OCI-LY7 (cell line): ENCODE data around the gene HAVCR2. TPM values are rescaled to one million over a fixed set of nuclear protein-coding genes. Genes with fewer than 3 reads are reported as not detected.
A peak's percentile ranks its signal among the peaks of the same experiment; 100 is the strongest.

ENCODE experiments used
- Bru-seq: library from RNA; stranded (reverse); fragments of 400-500 nt; gene quantifications from one replicate; lab custom pipeline; 2021; lab: Mats Ljungman, UMichigan
- BruChase-seq, 2 experiments: library from RNA; stranded (reverse); fragments of 400-500 nt; gene quantifications; one replicate each; lab custom pipeline; 2021; lab: Mats Ljungman, UMichigan
- BruUV-seq: library from RNA; stranded (reverse); fragments of 400-500 nt; replicated peaks from 2 replicates; lab custom pipeline; 2021; lab: Mats Ljungman, UMichigan
- CTCF ChIA-PET: fragments of 300-600 bp; sonication (Branson Sonifier 250); formaldehyde crosslinking; loops from one replicate; lab custom pipeline; 2022; ENCODE audit warnings: antibody characterized with exemption; ENCODE audit not compliant: unreplicated experiment; lab: Charles Lee
- POLR2A ChIA-PET: fragments of 300-600 bp; sonication (Branson Sonifier 250); formaldehyde crosslinking; loops from one replicate; lab custom pipeline; 2022; ENCODE audit warnings: antibody characterized with exemption; lab: Charles Lee
- DNase-seq: peaks from one replicate; pipeline ENCODE4 v3.0.0-alpha.2; 2015; ENCODE audit warnings: low spot score
- H2AFZ ChIP-seq: fragments of 200-600 bp; sonication (generic), shearing (Covaris generic); 2 replicates; pipeline ENCODE4 v1.6.1; 2014; ENCODE audit warnings: mild to moderate bottlenecking, antibody characterized with exemption, low read length, moderate library complexity
- H3K27ac ChIP-seq: fragments of 200-600 bp; sonication (generic); 2 replicates; pipeline ENCODE4 v1.5.1; 2014; ENCODE audit warnings: mixed run types, low read depth, mild to moderate bottlenecking, moderate library complexity, low read length, inconsistent platforms; ENCODE audit not compliant: poor library complexity, severe bottlenecking
- H3K36me3 ChIP-seq: fragments of 200-600 bp; sonication (generic); 2 replicates; pipeline ENCODE4 v1.6.1; 2014; ENCODE audit warnings: mild to moderate bottlenecking, antibody characterized with exemption, low read length, moderate library complexity, mixed read lengths; ENCODE audit not compliant: insufficient read depth
- H3K4me1 ChIP-seq: fragments of 200-600 bp; sonication (generic); 2 replicates; pipeline ENCODE4 v1.5.1; 2014; ENCODE audit warnings: mild to moderate bottlenecking, low read length; ENCODE audit not compliant: insufficient read depth, poor library complexity, severe bottlenecking
- H3K4me2 ChIP-seq: fragments of 200-600 bp; sonication (generic); 2 replicates; pipeline ENCODE4 v1.6.1; 2014; ENCODE audit warnings: mild to moderate bottlenecking, low read length
- H3K4me3 ChIP-seq: fragments of 200-600 bp; sonication (generic); 2 replicates; pipeline ENCODE4 v1.5.1; 2014; ENCODE audit warnings: mild to moderate bottlenecking, low read depth, low read length; ENCODE audit not compliant: poor library complexity, severe bottlenecking
- H3K79me2 ChIP-seq: fragments of 200-600 bp; sonication (generic); 2 replicates; pipeline ENCODE4 v1.6.1; 2016; ENCODE audit warnings: low read depth, mild to moderate bottlenecking, low read length, moderate library complexity, mixed read lengths; ENCODE audit not compliant: insufficient read depth
- H3K9me2 ChIP-seq: fragments of 200-600 bp; sonication (generic); 2 replicates; pipeline ENCODE4 v1.6.1; 2016; ENCODE audit warnings: mild to moderate bottlenecking, low read length, mixed read lengths; ENCODE audit not compliant: insufficient read depth
- H3K9me3 ChIP-seq: fragments of 200-600 bp; sonication (generic); 2 replicates; pipeline ENCODE4 v1.6.1; 2014; ENCODE audit warnings: mild to moderate bottlenecking, mixed run types, low read length, mixed read lengths
- H4K20me1 ChIP-seq: fragments of 200-600 bp; sonication (generic); 2 replicates; pipeline ENCODE4 v1.6.1; 2014; ENCODE audit warnings: mild to moderate bottlenecking, antibody characterized with exemption, low read length, moderate library complexity, mixed read lengths; ENCODE audit not compliant: insufficient read depth
- EZH2phosphoT487 ChIP-seq: fragments of 200-600 bp; sonication (generic); IDR thresholded peaks from 2 replicates; pipeline ENCODE4 v1.6.1; 2018; ENCODE audit warnings: low read depth, borderline replicate concordance, mild to moderate bottlenecking, mixed run types, antibody characterized with exemption, low read length, moderate library complexity, mixed read lengths
- intact Hi-C: fragments of 100-400 bp; cut with micrococcal nuclease; formaldehyde crosslinking; loops from one replicate; pipeline ENCODE4 v1.10.0; 2022; ENCODE audit not compliant: unreplicated experiment
- long read RNA-seq: library from polyadenylated mRNA; stranded (forward); transcript quantifications from one replicate; pipeline ENCODE4 v2.0.0, GENCODE V29; 2022
- total RNA-seq, 2 experiments: library from RNA; depleted of rRNA in 1 of 2; stranded (reverse); fragments of >200 nt in 1 of 2; shearing (Covaris generic) in 1 of 2; gene quantifications; 2 replicates each; pipeline ENCODE4 v1.2.3, GENCODE V29; 2014 to 2022
- TF ChIP-seq, protein P1 (sequence below): fragments of 200-600 bp; sonication (generic); conservative IDR thresholded peaks from 2 replicates; pipeline ENCODE4 v1.5.1; 2014; ENCODE audit warnings: mild to moderate bottlenecking, antibody characterized with exemption, low read length, moderate library complexity, mixed read lengths

HAVCR2 gene
- total RNA-seq (2014; rRNA removed; shearing (Covaris generic)), result 4.2 and 7.4 TPM in 2 replicates
- total RNA-seq (2022), result 3.7 and 4.4 TPM in 2 replicates
- Bru-seq, nascent RNA, result percentile 51 among the genes with signal in this experiment
- BruChase-seq, experiment 1, labeled RNA remaining after a 6-hour chase, result percentile 41 among the genes with signal in this experiment
- percentile 45 among the genes with signal in this experiment for BruChase-seq, experiment 2, labeled RNA remaining after a 2-hour chase
- long read RNA-seq, transcript HAVCR2-201 (7 exons, 2,907 nt), result major isoform, 7 of 12 reads
- long read RNA-seq, partial matches to known transcripts, result 1 of 12 reads
- long read RNA-seq, other reads (novel, unspliced or antisense), result 3 of 12 reads

DNA sequence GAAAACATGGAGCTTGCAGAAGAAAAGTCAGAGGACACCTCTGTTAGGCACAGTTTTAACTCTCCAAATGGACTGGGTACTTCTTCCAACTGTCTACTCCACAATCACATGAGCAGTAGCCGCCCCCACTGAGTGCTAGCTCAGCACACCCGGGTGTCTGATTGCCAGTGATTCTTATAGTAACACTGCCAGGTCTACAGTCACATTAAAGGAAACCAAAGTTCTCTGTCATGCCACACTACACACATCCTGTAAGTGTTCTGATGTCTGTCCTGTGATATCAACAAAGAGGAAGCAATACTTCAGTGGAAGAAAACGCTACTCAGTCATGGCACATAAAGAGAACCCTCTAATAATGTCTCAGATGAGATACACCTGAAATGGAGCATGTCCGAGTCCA lies at the start of gene HAVCR2:
Gene HAVCR2, minus strand, starts transcription at position 69 of the 400 bp plus-strand sequence. Its CDS starts 61 bp downstream, at position 8.
- Histone ChIP-seq H3K27ac (peak within 1 kb of the TSS; percentile 82), H4K20me1 (no peaks in the 10 kb centered on the region), H3K4me3 (peak within 1 kb of the TSS; percentile 63), H3K36me3 (0 out of 2 replicates have a peak, but pooled peaks cover 3% of the 10 kb centered on the region), H3K9me3 (no peaks in the 10 kb centered on the region), H3K4me1 (peaks cover 42% of the 10 kb centered on the region), H3K4me2 (peak within 1 kb of the TSS; percentile 78), H2AFZ (peak within 1 kb of the TSS; percentile 95), H3K9me2 (no peaks in the 10 kb centered on the region), H3K79me2 (peaks cover 9% of the 10 kb centered on the region; the same call in 1 of the 2 replicates)
- peak; percentile 85 for DNase-seq
- ChIA-PET CTCF (interaction anchor here (0.6 to 1.1 kb wide), 2 partner anchors 10 to 13 kb away, joined by 3 to 4 read pairs; no protein-coding TSS in a partner anchor), POLR2A (interaction anchor here (0.9 to 1.9 kb wide), 5 partner anchors 10 to 34 kb away, joined by 3 to 10 read pairs (median 3); partner anchors contain the start of gene MED7)
- intact Hi-C loops, result loop anchor here (2.0 kb wide), 1 partner anchor 128 kb away; no protein-coding TSS in a partner anchor
- no peak for TF ChIP-seq EZH2phosphoT487
- TF ChIP-seq, protein P1, sequence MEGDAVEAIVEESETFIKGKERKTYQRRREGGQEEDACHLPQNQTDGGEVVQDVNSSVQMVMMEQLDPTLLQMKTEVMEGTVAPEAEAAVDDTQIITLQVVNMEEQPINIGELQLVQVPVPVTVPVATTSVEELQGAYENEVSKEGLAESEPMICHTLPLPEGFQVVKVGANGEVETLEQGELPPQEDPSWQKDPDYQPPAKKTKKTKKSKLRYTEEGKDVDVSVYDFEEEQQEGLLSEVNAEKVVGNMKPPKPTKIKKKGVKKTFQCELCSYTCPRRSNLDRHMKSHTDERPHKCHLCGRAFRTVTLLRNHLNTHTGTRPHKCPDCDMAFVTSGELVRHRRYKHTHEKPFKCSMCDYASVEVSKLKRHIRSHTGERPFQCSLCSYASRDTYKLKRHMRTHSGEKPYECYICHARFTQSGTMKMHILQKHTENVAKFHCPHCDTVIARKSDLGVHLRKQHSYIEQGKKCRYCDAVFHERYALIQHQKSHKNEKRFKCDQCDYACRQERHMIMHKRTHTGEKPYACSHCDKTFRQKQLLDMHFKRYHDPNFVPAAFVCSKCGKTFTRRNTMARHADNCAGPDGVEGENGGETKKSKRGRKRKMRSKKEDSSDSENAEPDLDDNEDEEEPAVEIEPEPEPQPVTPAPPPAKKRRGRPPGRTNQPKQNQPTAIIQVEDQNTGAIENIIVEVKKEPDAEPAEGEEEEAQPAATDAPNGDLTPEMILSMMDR, result no peak
- BruUV-seq, result no TSS peak

DNA sequence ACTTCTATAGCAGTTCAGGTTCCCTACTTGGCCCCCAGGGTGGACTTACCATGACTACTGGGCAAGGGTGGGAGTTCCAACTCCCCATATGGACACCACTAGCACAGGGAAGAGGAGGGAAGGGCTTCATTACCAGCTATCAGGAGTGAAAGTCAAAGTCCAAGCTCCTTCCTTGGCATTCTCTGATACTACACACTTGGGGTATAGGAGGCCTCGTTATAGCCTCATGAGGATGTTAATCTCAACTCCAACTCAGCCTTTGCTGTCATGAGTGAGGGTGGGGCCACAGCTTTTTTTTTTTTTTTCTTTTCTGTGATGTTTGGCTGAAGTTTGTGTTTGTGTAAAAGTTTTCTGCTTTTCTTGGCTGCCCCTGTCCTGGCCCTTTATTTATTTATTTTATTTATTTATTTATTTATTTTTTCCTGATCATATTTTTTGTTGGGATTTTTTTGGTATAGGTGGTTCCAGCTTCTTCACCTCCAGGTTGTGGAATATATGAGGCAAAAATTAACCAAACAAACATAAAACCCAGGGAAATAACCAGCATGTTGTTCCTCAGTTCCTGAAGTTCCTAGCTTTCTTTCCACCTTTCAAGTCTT lies 48.5 kb upstream of the HAVCR2 start:
- no peaks in the 10 kb centered on the region for H3K36me3 ChIP-seq
- no peak overlapping the region for H3K27ac ChIP-seq
- H3K9me2 ChIP-seq, result no peaks in the 10 kb centered on the region
- H4K20me1 ChIP-seq, result no peaks in the 10 kb centered on the region
- ChIA-PET CTCF (no interaction called here), POLR2A (interaction anchor here (0.5 to 0.7 kb wide), 3 partner anchors 27 to 1456 kb away, joined by 3 to 9 read pairs (median 3); no protein-coding TSS in a partner anchor)
- H3K4me3 ChIP-seq, result no peak overlapping the region
- intact Hi-C loops, result no loop called here
- no peaks in the 10 kb centered on the region for H3K9me3 ChIP-seq
- BruUV-seq, result no TSS peak
- DNase-seq, result no peak
- H3K79me2 ChIP-seq, result no peaks in the 10 kb centered on the region
- no peak for TF ChIP-seq EZH2phosphoT487
- TF ChIP-seq, protein P1, result no peak
- no peak overlapping the region for H2AFZ ChIP-seq
- H3K4me1 ChIP-seq, result no peaks in the 10 kb centered on the region
- no peak overlapping the region for H3K4me2 ChIP-seq
